ENCODE data around the gene FIGLA. TPM values are rescaled to one million over a fixed set of nuclear protein-coding genes. Genes with fewer than 3 reads are reported as not detected.

FIGLA gene
- total RNA-seq, 6 donors from 2014 or later: not detected

DNA sequence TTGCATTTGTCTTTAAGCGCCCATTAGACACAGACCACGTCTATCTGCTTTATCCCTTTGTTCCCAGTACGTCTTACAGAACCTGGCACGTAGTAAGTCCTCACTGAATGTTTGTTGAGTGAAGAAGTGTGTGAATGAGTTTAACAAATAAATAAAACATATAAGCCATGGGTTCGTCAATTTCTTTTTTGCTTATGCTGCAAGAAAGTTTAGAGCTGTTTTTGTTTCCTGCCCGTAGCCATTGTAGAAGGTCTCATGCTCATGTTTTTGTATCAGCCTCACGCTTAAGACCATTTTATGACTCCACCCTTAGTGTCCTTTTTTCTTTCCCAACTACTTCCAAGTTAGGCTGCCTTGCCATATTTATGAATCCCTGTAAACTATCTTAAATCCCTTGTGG lies 24.9 kb downstream of the FIGLA start:
- Histone ChIP-seq H3K9me3 (no peaks in the 10 kb centered on the region), H3K4me1 (peaks cover 14 to 20% (median 16%) of the 10 kb centered on the region in 4 donors), H3K27ac (no peak overlapping the region), H3K27me3 (peaks cover 0 to 18% (median 7%) of the 10 kb centered on the region in 4 donors), H3K36me3 (no peaks in the 10 kb centered on the region), H3K4me3 (no peak overlapping the region)
- WGBS, 2 donors: 86% methylated on average over 7 of the region's 7 CpGs
- TF ChIP-seq POLR2AphosphoS5 (IDR thresholded peaks at IDR 0.05) (no peak), POLR2A (IDR thresholded peaks at IDR 0.05) (no peak), EP300 (IDR thresholded peaks at IDR 0.05) (no peak)
- TF ChIP-seq, protein P1, sequence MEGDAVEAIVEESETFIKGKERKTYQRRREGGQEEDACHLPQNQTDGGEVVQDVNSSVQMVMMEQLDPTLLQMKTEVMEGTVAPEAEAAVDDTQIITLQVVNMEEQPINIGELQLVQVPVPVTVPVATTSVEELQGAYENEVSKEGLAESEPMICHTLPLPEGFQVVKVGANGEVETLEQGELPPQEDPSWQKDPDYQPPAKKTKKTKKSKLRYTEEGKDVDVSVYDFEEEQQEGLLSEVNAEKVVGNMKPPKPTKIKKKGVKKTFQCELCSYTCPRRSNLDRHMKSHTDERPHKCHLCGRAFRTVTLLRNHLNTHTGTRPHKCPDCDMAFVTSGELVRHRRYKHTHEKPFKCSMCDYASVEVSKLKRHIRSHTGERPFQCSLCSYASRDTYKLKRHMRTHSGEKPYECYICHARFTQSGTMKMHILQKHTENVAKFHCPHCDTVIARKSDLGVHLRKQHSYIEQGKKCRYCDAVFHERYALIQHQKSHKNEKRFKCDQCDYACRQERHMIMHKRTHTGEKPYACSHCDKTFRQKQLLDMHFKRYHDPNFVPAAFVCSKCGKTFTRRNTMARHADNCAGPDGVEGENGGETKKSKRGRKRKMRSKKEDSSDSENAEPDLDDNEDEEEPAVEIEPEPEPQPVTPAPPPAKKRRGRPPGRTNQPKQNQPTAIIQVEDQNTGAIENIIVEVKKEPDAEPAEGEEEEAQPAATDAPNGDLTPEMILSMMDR (IDR thresholded peaks at IDR 0.05): no peak
- DNase-seq (no peak), ATAC-seq (ENCODE audit: low FRiP score in 2 of 2) (no peak)

- Histone ChIP-seq H3K9me3 (no peaks in the 10 kb centered on the region), H3K4me1 (no peaks in the 10 kb centered on the region), H3K27ac (no peak overlapping the region), H3K36me3 (no peaks in the 10 kb centered on the region), H3K27me3 (no peaks in the 10 kb centered on the region), H3K4me3 (no peak overlapping the region)
- TF ChIP-seq POLR2AphosphoS5 (IDR thresholded peaks at IDR 0.05): no peak
- no peak for TF ChIP-seq EP300 (IDR thresholded peaks at IDR 0.05)
- TF ChIP-seq POLR2A (IDR thresholded peaks at IDR 0.05): no peak
- TF ChIP-seq, protein P1 (IDR thresholded peaks at IDR 0.05): no peak
- no peak for DNase-seq
- 58 to 62% methylated on average over 1 of the region's 1 CpG for WGBS, 2 donors
- ATAC-seq (ENCODE audit: low FRiP score in 2 of 2): no peak
These were observed 31.0 kb downstream of the FIGLA start for GRCh38 chr2:70759446-70759845.

DNA sequence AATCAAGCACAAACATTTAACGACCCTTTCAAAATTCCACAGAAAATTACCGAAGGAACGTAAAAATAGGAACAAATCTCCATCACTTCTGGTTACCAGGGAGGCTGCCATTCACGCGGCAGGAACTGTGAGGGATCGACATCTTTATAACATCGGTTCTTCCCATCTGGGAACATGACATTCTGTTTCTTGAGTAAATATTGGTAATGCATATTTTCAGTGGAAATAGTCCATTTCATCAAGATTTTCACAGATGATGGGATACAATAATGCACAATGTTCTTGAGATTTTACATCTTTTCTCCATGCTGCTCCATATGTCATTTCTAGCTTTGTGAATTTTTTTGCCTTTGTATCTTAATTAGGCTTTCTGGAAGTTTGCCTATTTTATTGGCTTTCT lies 32.5 kb downstream of the FIGLA start:
- TF ChIP-seq POLR2AphosphoS5 (IDR thresholded peaks at IDR 0.05) (no peak), POLR2A (IDR thresholded peaks at IDR 0.05) (no peak), EP300 (IDR thresholded peaks at IDR 0.05) (no peak)
- TF ChIP-seq, protein P1 (IDR thresholded peaks at IDR 0.05): no peak
- Histone ChIP-seq H3K27me3 (no peaks in the 10 kb centered on the region), H3K4me1 (peaks cover 0 to 5% (median 0%) of the 10 kb centered on the region in 4 donors), H3K4me3 (no peak overlapping the region), H3K27ac (no peak overlapping the region), H3K36me3 (no peaks in the 10 kb centered on the region), H3K9me3 (no peaks in the 10 kb centered on the region)
- DNase-seq (no peak), ATAC-seq (ENCODE audit: low FRiP score in 2 of 2) (no peak)
- 95 to 96% methylated on average over 7 of the region's 7 CpGs for WGBS, 2 donors

GRCh38 chr2:70757360-70757759 lies 33.1 kb downstream of the FIGLA start:
- Histone ChIP-seq H3K9me3 (no peaks in the 10 kb centered on the region), H3K27me3 (no peaks in the 10 kb centered on the region), H3K27ac (no peak overlapping the region), H3K36me3 (no peaks in the 10 kb centered on the region), H3K4me1 (peaks cover 0 to 5% (median 0%) of the 10 kb centered on the region in 4 donors), H3K4me3 (no peak overlapping the region)
- ATAC-seq (ENCODE audit: low FRiP score in 2 of 2): no peak
- TF ChIP-seq POLR2AphosphoS5 (IDR thresholded peaks at IDR 0.05): no peak
- TF ChIP-seq POLR2A (IDR thresholded peaks at IDR 0.05): no peak
- no peak for TF ChIP-seq EP300 (IDR thresholded peaks at IDR 0.05)
- DNase-seq: no peak
- WGBS, 2 donors: 83 to 84% methylated on average over 4 of the region's 4 CpGs

DNA sequence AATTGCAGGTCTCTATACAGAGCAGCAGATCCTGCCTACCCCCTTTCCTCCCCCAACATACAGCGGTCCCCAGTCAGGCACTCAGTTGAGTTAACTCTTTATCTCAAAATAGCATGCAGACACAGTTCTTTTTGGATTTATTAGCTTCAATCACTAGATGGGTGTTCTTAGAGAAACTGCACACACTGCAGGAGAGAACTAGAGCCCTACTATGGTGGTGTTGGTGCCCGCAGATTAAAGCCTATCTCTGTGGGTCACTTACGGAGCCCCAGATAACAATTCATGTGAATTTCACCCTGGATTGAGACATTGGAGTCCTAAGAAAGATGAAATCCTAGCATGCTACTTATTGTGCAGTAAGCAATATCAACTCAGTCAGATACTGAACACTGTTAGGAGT lies 34.3 kb downstream of the FIGLA start:
- H3K36me3 ChIP-seq: no peaks in the 10 kb centered on the region
- H3K27ac ChIP-seq: no peak overlapping the region
- H3K4me3 ChIP-seq: no peak overlapping the region
- WGBS, 2 donors: 93 to 96% methylated on average over 3 of the region's 3 CpGs
- ATAC-seq (ENCODE audit: low FRiP score in 2 of 2) (no peak), DNase-seq (no peak)
- H3K27me3 ChIP-seq: no peaks in the 10 kb centered on the region
- H3K9me3 ChIP-seq: no peaks in the 10 kb centered on the region
- H3K4me1 ChIP-seq: peaks cover 0 to 5% (median 0%) of the 10 kb centered on the region in 4 donors
- no peak for TF ChIP-seq POLR2A (IDR thresholded peaks at IDR 0.05)
- no peak for TF ChIP-seq POLR2AphosphoS5 (IDR thresholded peaks at IDR 0.05)
- TF ChIP-seq, protein P1 (IDR thresholded peaks at IDR 0.05): no peak
- no peak for TF ChIP-seq EP300 (IDR thresholded peaks at IDR 0.05)
